K562 (cell line): Measurements from ENCODE around the gene AP4S1. TPM values are rescaled to one million over a fixed set of nuclear protein-coding genes. Genes with fewer than 3 reads are reported as not detected.

Experiments used
- ARID2 ChIP-seq: fragments of 450-650 bp; IDR thresholded peaks from 2 replicates; pipeline ENCODE4 v1.6.1; 2017; ENCODE audit warnings: antibody characterized with exemption, mild to moderate bottlenecking
- BRD4 ChIP-seq: fragments of 200-600 bp; sonication (generic); IDR thresholded peaks from 2 replicates; pipeline ENCODE4 v1.6.1; 2017; ENCODE audit warnings: inconsistent platforms
- BRF1 ChIP-seq: IDR thresholded peaks from 3 replicates; pipeline ENCODE4 v1.6.1; 2011; ENCODE audit warnings: borderline replicate concordance, mild to moderate bottlenecking; ENCODE audit not compliant: insufficient read length; ENCODE audit errors: extremely low read depth
- CEBPB ChIP-seq: fragments of 450-650 bp; IDR thresholded peaks from 2 replicates; pipeline ENCODE4 v1.6.1; 2016; ENCODE audit warnings: missing genetic modification characterization, missing compliant biosample characterization
- E2F3 ChIP-seq: fragments of 250-450 bp; sonication (Bioruptor Pico); IDR thresholded peaks from 2 replicates; pipeline ENCODE4 v1.4.0; 2020; ENCODE audit warnings: mild to moderate bottlenecking
- E4F1 ChIP-seq: fragments of 250-450 bp; sonication (Bioruptor Pico); IDR thresholded peaks from 2 replicates; pipeline ENCODE4 v1.5.0; 2021; ENCODE audit warnings: mild to moderate bottlenecking, borderline replicate concordance
- ERF ChIP-seq: fragments of 450-650 bp; formaldehyde crosslinking; IDR thresholded peaks from 2 replicates; pipeline ENCODE4 v1.4.0; 2020; ENCODE audit warnings: mild to moderate bottlenecking, mixed read lengths
- FOXP1 ChIP-seq: sonication (generic); formaldehyde crosslinking; IDR thresholded peaks from 2 replicates; pipeline ENCODE4 v1.8.0; 2022; ENCODE audit warnings: mild to moderate bottlenecking, missing genetic modification reagents
- HIVEP1 ChIP-seq: fragments of 250-450 bp; sonication (Bioruptor Pico); IDR thresholded peaks from 2 replicates; pipeline ENCODE4 v1.4.0; 2020; ENCODE audit warnings: mild to moderate bottlenecking
- KLF16 ChIP-seq: IDR thresholded peaks from 2 replicates; pipeline ENCODE4 v1.6.1; 2016; ENCODE audit warnings: antibody characterized with exemption
- NEUROD1 ChIP-seq: fragments of 150-350 bp; IDR thresholded peaks from 2 replicates; pipeline ENCODE4 v1.6.1; 2014; ENCODE audit warnings: borderline replicate concordance, low read length, low read depth; ENCODE audit not compliant: partially characterized antibody
- NFRKB ChIP-seq: fragments of 450-650 bp; IDR thresholded peaks from 2 replicates; pipeline ENCODE4 v1.6.1; 2016; ENCODE audit warnings: low read depth
- RBM15 ChIP-seq: fragments of 200-400 bp; formaldehyde crosslinking; IDR thresholded peaks from 2 replicates; pipeline ENCODE4 v1.6.1; 2018; ENCODE audit warnings: mild to moderate bottlenecking, low read length, moderate library complexity; ENCODE audit not compliant: insufficient read depth
- RFX1 ChIP-seq: fragments of 450-650 bp; IDR thresholded peaks from 2 replicates; pipeline ENCODE4 v1.6.1; 2016; ENCODE audit warnings: mild to moderate bottlenecking, moderate library complexity
- SMARCE1 ChIP-seq: fragments of 450-650 bp; IDR thresholded peaks from 2 replicates; pipeline ENCODE4 v1.7.1; 2016; ENCODE audit warnings: mild to moderate bottlenecking
- TCF15 ChIP-seq: fragments of 250-450 bp; sonication (Bioruptor Pico); IDR thresholded peaks from 2 replicates; pipeline ENCODE4 v1.8.0; 2022; ENCODE audit warnings: moderate library complexity, mild to moderate bottlenecking, inconsistent platforms
- ZBED1 ChIP-seq: IDR thresholded peaks from 2 replicates; pipeline ENCODE4 v1.6.1; 2014
- ZNF146 ChIP-seq: IDR thresholded peaks from one replicate; pipeline ENCODE4 v1.6.1; 2018; ENCODE audit warnings: missing compliant biosample characterization; ENCODE audit not compliant: unreplicated experiment
- ZNF354B ChIP-seq: fragments of 250-450 bp; sonication (Bioruptor Pico); IDR thresholded peaks from 2 replicates; pipeline ENCODE4 v1.4.0; 2020
- polyA plus RNA-seq, 8 experiments: library from polyadenylated mRNA; depleted of rRNA in 4 of 8; stranded (reverse) in 5 of 8; unstranded in 3 of 8; fragments of >200 nt; fragmentation: Nextera tagmentation in 2 of 8; fragmentation: Illumina TruSeq in 1 of 8; extraction: Ambion mirVana in 2 of 8; extraction: Trizol in 1 of 8; gene quantifications; 2 replicates each; pipeline versions ENCODE4 v1.2.1 to v1.2.3, GENCODE V29; 2011 to 2014; ENCODE audit warnings: inconsistent platforms in 1 of 8, missing spikeins in 1 of 8
- total RNA-seq, 7 experiments: library from RNA; depleted of rRNA in 6 of 7; stranded (reverse); fragments of >200 nt in 6 of 7; fragmentation: Illumina TruSeq in 2 of 7; extraction: Trizol in 2 of 7; gene quantifications; 2 replicates each; pipeline versions ENCODE4 v1.2.1 to v1.2.3, GENCODE V29; 2011 to 2021; ENCODE audit warnings: low replicate concordance in 1 of 7
- TF ChIP-seq, protein P1 (sequence below): fragments of 250-450 bp; sonication (Bioruptor Pico); IDR thresholded peaks from 2 replicates; pipeline ENCODE4 v1.5.1; 2021; ENCODE audit warnings: mild to moderate bottlenecking
- TF ChIP-seq, protein P2 (sequence below): fragments of 450-650 bp; IDR thresholded peaks from 2 replicates; pipeline ENCODE4 v1.6.1; 2018; ENCODE audit warnings: mild to moderate bottlenecking, low read depth; ENCODE audit not compliant: partially characterized antibody
- TF ChIP-seq, protein P3 (sequence below): fragments of 450-650 bp; formaldehyde crosslinking; IDR thresholded peaks from 2 replicates; pipeline ENCODE4 v1.4.0; 2020; ENCODE audit warnings: mild to moderate bottlenecking, mixed read lengths

Gene AP4S1
- total and polyA plus RNA-seq, 9 of the 15 experiments (the other 6 are each of a cell fraction or from before 2014, with no cell fraction given): 3.7 to 7.8 (median 5.9) TPM

- TF ChIP-seq, protein P1, sequence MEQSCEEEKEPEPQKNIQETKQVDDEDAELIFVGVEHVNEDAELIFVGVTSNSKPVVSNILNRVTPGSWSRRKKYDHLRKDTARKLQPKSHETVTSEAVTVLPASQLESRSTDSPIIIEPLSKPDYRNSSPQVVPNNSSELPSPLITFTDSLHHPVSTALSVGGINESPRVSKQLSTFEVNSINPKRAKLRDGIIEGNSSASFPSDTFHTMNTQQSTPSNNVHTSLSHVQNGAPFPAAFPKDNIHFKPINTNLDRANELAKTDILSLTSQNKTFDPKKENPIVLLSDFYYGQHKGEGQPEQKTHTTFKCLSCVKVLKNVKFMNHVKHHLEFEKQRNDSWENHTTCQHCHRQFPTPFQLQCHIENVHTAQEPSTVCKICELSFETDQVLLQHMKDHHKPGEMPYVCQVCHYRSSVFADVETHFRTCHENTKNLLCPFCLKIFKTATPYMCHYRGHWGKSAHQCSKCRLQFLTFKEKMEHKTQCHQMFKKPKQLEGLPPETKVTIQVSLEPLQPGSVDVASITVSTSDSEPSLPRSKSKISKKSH: no peak
- TF ChIP-seq BRF1: no peak
- TF ChIP-seq HIVEP1 (CRISPR knock-in tag): no peak
- no peak for TF ChIP-seq ZNF146 (CRISPR knock-in tag)
- TF ChIP-seq KLF16: no peak
- TF ChIP-seq RFX1: no peak
- no peak for TF ChIP-seq ARID2
- no peak for TF ChIP-seq RBM15
- TF ChIP-seq, protein P2, sequence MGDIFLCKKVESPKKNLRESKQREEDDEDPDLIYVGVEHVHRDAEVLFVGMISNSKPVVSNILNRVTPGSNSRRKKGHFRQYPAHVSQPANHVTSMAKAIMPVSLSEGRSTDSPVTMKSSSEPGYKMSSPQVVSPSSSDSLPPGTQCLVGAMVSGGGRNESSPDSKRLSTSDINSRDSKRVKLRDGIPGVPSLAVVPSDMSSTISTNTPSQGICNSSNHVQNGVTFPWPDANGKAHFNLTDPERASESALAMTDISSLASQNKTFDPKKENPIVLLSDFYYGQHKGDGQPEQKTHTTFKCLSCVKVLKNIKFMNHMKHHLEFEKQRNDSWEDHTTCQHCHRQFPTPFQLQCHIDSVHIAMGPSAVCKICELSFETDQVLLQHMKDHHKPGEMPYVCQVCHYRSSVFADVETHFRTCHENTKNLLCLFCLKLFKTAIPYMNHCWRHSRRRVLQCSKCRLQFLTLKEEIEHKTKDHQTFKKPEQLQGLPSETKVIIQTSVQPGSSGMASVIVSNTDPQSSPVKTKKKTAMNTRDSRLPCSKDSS: no peak
- TF ChIP-seq ERF: no peak
- no peak for TF ChIP-seq E2F3 (CRISPR knock-in tag)
- TF ChIP-seq CEBPB (tag): no peak
- no peak for TF ChIP-seq TCF15 (CRISPR knock-in tag)
- no peak for TF ChIP-seq ZNF354B (CRISPR knock-in tag)
- TF ChIP-seq NFRKB: no peak
- TF ChIP-seq SMARCE1: peak; percentile 90
- TF ChIP-seq FOXP1 (CRISPR knock-in tag): no peak
- no peak for TF ChIP-seq BRD4
- TF ChIP-seq ZBED1: no peak
- no peak for TF ChIP-seq NEUROD1
- TF ChIP-seq, protein P3, sequence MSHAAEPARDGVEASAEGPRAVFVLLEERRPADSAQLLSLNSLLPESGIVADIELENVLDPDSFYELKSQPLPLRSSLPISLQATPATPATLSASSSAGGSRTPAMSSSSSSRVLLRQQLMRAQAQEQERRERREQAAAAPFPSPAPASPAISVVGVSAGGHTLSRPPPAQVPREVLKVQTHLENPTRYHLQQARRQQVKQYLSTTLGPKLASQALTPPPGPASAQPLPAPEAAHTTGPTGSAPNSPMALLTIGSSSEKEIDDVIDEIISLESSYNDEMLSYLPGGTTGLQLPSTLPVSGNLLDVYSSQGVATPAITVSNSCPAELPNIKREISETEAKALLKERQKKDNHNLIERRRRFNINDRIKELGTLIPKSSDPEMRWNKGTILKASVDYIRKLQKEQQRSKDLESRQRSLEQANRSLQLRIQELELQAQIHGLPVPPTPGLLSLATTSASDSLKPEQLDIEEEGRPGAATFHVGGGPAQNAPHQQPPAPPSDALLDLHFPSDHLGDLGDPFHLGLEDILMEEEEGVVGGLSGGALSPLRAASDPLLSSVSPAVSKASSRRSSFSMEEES (CRISPR knock-in tag): no peak
- no peak for TF ChIP-seq E4F1 (CRISPR knock-in tag)
These were observed 13.2 kb downstream of the AP4S1 start (continued) for GRCh38 chr14:31038521-31039166.
